GM12872 (cell line): ENCODE measurements around the gene NPBWR2.

Experiments used
- CTCF ChIP-seq: IDR thresholded peaks from 3 replicates; pipeline ENCODE4 v1.5.1; 2011; ENCODE audit warnings: low read depth, mild to moderate bottlenecking, low read length, moderate library complexity; ENCODE audit not compliant: insufficient read depth

NPBWR2 gene

GRCh38 chr20:64106435-64106961 lies 867 bp downstream of the NPBWR2 start:
- no peak for TF ChIP-seq CTCF

GRCh38 chr20:64105846-64106434 lies 1.4 kb downstream of the NPBWR2 start:
- TF ChIP-seq CTCF = no peak

DNA sequence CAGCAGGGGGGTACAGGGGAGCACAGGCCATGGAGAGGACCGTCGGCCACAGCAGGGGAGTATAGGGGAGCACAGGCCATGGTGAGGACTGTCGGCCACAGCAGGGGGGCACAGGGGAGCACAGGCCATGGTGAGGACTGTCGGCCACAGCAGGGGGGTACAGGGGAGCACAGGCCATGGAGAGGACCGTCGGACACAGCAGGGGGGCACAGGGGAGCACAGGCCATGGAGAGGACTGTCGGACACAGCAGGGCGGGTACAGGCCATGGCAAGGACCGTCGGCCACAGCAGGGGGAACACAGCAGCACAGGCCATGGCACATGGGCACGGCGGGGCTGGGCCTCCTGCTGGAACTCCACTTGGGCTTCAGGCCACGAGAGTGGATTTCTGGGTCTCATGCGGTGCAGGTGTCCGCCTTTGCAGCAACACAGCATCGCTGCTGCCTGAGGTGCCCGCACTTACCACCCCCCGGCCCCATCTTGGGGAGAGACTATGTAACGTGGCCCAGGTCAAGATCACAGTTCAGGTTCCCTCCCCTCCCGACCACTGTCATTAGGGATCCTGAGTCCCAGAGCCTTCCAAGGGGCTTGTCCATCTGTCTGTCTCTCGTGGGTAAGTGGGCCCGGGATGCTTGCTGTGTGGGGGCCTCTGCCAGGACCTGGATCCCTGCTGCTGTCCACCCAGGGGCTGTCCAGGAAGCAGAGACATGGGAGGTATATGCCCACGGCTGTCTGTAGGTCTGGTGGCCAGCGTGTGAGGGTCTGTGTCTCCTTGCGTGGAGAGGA lies 2.5 kb downstream of the NPBWR2 start:
- TF ChIP-seq CTCF = no peak

GRCh38 chr20:64103871-64104666 lies 3.3 kb downstream of the NPBWR2 start:
- no peak for TF ChIP-seq CTCF

GRCh38 chr20:64102647-64103354 lies 4.6 kb downstream of the NPBWR2 start:
- TF ChIP-seq CTCF = no peak

GRCh38 chr20:64101731-64102621 lies 5.4 kb downstream of the NPBWR2 start:
- peak; percentile 73 for TF ChIP-seq CTCF
